Sigmoid colon (tissue), 4 donors: ENCODE measurements around the gene DHRS7.

Experiments used
- EP300 ChIP-seq, 4 donors: sonication (generic); formaldehyde crosslinking; IDR thresholded peaks; one replicate each; pipeline ENCODE4 v1.6.1; 2017; ENCODE audit warnings: antibody characterized with exemption in 4 of 4
- POLR2A ChIP-seq, 2 donors: fragments of 450-650 bp; IDR thresholded peaks; one replicate each; pipeline ENCODE4 v1.6.1; 2016; ENCODE audit warnings: antibody characterized with exemption in 2 of 2, mild to moderate bottlenecking in 2 of 2, moderate library complexity in 2 of 2
- POLR2AphosphoS5 ChIP-seq, 4 donors: sonication (generic); formaldehyde crosslinking; IDR thresholded peaks; one replicate each; pipeline ENCODE4 v1.6.1; 2017; ENCODE audit warnings: antibody characterized with exemption in 4 of 4
- TF ChIP-seq, protein P1 (sequence below), 4 experiments: fragments of 450-650 bp in 3 of 4; fragments of 200-600 bp in 1 of 4; IDR thresholded peaks; one replicate each; pipeline ENCODE4 v1.5.1; 2016 to 2019; ENCODE audit warnings: antibody characterized with exemption in 4 of 4, mild to moderate bottlenecking in 3 of 4, moderate library complexity in 2 of 4

- TF ChIP-seq, protein P1, sequence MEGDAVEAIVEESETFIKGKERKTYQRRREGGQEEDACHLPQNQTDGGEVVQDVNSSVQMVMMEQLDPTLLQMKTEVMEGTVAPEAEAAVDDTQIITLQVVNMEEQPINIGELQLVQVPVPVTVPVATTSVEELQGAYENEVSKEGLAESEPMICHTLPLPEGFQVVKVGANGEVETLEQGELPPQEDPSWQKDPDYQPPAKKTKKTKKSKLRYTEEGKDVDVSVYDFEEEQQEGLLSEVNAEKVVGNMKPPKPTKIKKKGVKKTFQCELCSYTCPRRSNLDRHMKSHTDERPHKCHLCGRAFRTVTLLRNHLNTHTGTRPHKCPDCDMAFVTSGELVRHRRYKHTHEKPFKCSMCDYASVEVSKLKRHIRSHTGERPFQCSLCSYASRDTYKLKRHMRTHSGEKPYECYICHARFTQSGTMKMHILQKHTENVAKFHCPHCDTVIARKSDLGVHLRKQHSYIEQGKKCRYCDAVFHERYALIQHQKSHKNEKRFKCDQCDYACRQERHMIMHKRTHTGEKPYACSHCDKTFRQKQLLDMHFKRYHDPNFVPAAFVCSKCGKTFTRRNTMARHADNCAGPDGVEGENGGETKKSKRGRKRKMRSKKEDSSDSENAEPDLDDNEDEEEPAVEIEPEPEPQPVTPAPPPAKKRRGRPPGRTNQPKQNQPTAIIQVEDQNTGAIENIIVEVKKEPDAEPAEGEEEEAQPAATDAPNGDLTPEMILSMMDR (IDR thresholded peaks at IDR 0.05), result no peak
- TF ChIP-seq EP300 (IDR thresholded peaks at IDR 0.05), result no peak
- no peak for TF ChIP-seq POLR2A (IDR thresholded peaks at IDR 0.05)
- TF ChIP-seq POLR2AphosphoS5 (IDR thresholded peaks at IDR 0.05), result no peak
Observed at GRCh38 chr14:60153991-60154390, 11.2 kb downstream of the DHRS7 start.
